Nephron (organoid): ENCODE results near the gene COL1A1.

ENCODE experiments used
- H3K27ac Mint-ChIP-seq, 3 experiments: 2 replicates each; pipeline ENCODE4 v1.8.0; 2020; ENCODE audit warnings: mixed read lengths in 3 of 3, mild to moderate bottlenecking in 2 of 3, moderate library complexity in 1 of 3
- H3K27me3 Mint-ChIP-seq: 2 replicates; pipeline ENCODE4 v1.8.0; 2021; ENCODE audit warnings: low read depth, mild to moderate bottlenecking, moderate library complexity, mixed read lengths
- H3K36me3 Mint-ChIP-seq: 2 replicates; pipeline ENCODE4 v1.8.0; 2020; ENCODE audit warnings: low read depth, mixed read lengths
- H3K4me1 Mint-ChIP-seq: 2 replicates; pipeline ENCODE4 v1.8.0; 2020; ENCODE audit warnings: mixed read lengths
- H3K4me3 Mint-ChIP-seq, 3 experiments: 2 replicates each; pipeline ENCODE4 v1.8.0; 2020; ENCODE audit warnings: mild to moderate bottlenecking in 3 of 3, mixed read lengths in 3 of 3, moderate library complexity in 2 of 3
- H3K9me3 Mint-ChIP-seq: 2 replicates; pipeline ENCODE4 v1.8.0; 2020; ENCODE audit warnings: mixed read lengths
- TF ChIP-seq, protein P1 (sequence below), 3 experiments: fragments of 200-600 bp; sonication (generic); IDR thresholded peaks; one replicate each; pipeline ENCODE4 v1.5.0; 2021; ENCODE audit warnings: antibody characterized with exemption in 3 of 3; ENCODE audit not compliant: unreplicated experiment in 3 of 3

COL1A1 gene

DNA sequence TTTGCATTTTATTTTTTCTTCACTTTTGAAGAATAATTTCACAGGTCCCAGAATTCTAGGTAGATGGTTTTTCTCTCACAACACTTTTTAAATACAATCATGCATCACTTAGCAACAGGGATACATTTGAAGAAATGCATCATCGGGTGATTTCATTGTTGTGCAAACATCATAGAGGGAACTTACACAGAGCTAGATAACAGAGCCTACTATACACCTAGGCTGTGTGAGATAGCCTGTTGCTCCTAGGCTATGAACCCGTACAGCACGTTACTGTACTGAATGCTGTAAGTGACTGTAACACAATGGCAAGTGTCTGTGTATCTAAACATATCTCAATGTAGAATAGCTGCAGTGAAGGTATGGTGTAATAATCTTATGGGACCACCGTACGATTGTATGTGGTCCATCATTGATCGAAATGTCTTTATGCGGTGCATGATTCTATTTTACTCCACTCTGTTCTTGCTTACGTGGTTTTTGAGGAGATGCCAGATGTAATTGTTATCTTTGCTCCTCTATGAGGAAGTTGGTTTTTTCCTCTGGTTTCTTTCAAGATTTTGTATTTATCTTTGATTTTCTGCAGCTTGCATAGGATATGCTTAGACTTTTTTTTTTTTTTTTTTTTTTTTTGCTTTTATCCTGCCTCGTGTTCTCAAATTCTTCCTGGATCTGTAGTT lies 37.3 kb upstream of the COL1A1 start:
- Mint-ChIP-seq H3K4me3 (no peak overlapping the region), H3K9me3 (peaks cover 7% of the 10 kb centered on the region), H3K27me3 (peaks cover 3% of the 10 kb centered on the region), H3K36me3 (no peaks in the 10 kb centered on the region), H3K27ac (peak overlapping the region; percentile 12 to 27 (median 16)), H3K4me1 (peaks cover 23% of the 10 kb centered on the region)
- TF ChIP-seq, protein P1, sequence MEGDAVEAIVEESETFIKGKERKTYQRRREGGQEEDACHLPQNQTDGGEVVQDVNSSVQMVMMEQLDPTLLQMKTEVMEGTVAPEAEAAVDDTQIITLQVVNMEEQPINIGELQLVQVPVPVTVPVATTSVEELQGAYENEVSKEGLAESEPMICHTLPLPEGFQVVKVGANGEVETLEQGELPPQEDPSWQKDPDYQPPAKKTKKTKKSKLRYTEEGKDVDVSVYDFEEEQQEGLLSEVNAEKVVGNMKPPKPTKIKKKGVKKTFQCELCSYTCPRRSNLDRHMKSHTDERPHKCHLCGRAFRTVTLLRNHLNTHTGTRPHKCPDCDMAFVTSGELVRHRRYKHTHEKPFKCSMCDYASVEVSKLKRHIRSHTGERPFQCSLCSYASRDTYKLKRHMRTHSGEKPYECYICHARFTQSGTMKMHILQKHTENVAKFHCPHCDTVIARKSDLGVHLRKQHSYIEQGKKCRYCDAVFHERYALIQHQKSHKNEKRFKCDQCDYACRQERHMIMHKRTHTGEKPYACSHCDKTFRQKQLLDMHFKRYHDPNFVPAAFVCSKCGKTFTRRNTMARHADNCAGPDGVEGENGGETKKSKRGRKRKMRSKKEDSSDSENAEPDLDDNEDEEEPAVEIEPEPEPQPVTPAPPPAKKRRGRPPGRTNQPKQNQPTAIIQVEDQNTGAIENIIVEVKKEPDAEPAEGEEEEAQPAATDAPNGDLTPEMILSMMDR (IDR thresholded peaks at IDR 0.05; ENCODE audit: unreplicated experiment in 3 of 3) = no peak

DNA sequence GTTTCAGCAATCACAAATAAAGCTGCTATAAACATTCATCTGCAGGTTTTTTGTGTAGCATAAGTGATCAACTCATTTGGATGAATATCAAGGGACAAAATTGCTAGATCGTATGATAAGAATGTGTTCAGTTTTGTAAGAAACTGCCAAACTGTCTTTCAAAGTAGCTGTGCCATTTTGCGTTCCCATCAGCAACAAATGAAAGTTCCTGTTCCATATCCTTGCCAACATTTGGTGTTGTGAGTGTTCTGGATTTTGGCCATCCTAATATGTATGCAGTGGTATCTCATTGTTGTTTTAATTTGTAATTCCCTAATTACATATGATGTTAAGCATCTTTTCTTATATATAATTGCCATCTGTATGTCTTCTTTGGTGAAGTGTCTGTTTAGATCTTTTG lies 36.5 kb upstream of the COL1A1 start:
- peak overlapping the region in 2 of 3 experiments; percentile 12 to 21 for H3K27ac Mint-ChIP-seq
- H3K9me3 Mint-ChIP-seq = peaks cover 12% of the 10 kb centered on the region
- H3K4me1 Mint-ChIP-seq = peaks cover 23% of the 10 kb centered on the region

DNA sequence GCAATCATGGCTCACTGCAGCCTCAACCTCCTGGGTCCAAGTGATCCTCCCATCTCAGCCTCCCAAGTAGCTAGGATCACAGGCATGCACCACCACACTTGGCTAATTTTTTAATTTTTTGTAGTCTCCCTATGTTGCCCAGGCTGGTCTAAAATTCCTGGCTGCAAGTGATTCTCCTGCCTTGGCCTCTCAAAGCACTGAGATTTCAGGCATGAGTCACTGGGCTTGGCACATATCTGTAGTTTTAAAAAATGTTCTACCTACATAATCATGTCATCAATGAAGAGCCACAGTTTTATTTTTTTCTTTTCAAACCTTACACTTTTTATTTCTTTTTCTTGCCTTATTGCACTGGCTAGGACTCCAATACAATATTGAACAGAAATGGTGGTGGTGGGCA lies 33.1 kb upstream of the COL1A1 start:
- Mint-ChIP-seq H3K36me3 (peaks cover 3% of the 10 kb centered on the region), H3K4me1 (peaks cover 13% of the 10 kb centered on the region), H3K27ac (no peak overlapping the region), H3K4me3 (no peak overlapping the region), H3K9me3 (peaks cover 17% of the 10 kb centered on the region), H3K27me3 (peaks cover 6% of the 10 kb centered on the region)
- TF ChIP-seq, protein P1 (IDR thresholded peaks at IDR 0.05; ENCODE audit: unreplicated experiment in 3 of 3) = no peak

More for the DNA sequence above, 36.5 kb upstream of the COL1A1 start:
- no peak overlapping the region for H3K4me3 Mint-ChIP-seq
- peaks cover 3% of the 10 kb centered on the region for H3K36me3 Mint-ChIP-seq
- TF ChIP-seq, protein P1 (IDR thresholded peaks at IDR 0.05; ENCODE audit: unreplicated experiment in 3 of 3) = no peak
- peaks cover 3% of the 10 kb centered on the region for H3K27me3 Mint-ChIP-seq

DNA sequence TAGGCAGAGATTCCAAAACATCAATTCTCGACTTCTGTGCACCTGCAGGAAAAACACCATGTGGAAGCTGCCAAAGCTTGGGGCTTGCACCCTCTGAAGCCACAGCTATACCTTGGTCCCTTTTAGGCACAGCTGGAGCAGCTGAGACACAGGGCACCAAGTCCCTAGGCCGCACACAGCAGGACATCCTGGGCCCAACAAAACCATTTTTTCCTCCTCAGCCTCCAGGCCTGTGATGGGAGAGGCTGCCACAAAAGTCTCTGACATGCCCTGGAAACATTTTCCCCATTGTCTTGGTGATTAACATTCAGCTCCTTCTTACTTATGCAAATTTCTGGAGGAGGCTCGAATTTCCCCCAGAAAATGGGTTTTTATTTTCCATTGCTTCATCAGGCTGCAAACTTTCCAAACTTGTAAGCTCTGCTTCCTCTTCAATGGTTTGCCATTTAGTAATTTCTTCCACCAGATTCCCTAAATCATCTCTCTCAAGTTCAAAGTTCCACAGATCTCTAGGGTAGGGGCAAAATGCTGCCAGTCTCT lies 24.3 kb upstream of the COL1A1 start:
- TF ChIP-seq, protein P1 (IDR thresholded peaks at IDR 0.05; ENCODE audit: unreplicated experiment in 3 of 3) = no peak
- Mint-ChIP-seq H3K9me3 (peaks cover 37% of the 10 kb centered on the region), H3K27me3 (no peaks in the 10 kb centered on the region), H3K36me3 (peaks cover 4% of the 10 kb centered on the region), H3K4me3 (no peak overlapping the region), H3K27ac (no peak overlapping the region), H3K4me1 (peaks cover 14% of the 10 kb centered on the region)

DNA sequence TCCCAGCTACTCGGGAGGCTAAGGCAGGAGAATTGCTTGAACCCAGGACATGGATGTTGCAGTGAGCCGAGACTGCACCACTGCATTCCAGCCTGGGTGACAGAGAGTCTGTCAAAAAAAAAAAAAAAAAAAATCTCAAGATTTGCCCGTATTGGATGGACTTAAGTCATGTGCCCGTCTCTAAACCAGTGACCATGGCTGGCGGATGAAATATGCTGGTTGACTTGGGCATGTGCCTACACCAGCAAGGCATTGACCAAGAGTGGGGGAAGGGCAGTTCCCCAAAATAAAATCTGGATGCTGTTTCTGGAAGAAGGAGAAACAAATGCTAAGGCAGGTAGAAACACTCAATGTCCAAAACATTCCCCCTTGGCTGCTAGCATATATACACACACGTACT lies 21.5 kb upstream of the COL1A1 start:
- TF ChIP-seq, protein P1 (IDR thresholded peaks at IDR 0.05; ENCODE audit: unreplicated experiment in 3 of 3) = no peak
- H3K4me3 Mint-ChIP-seq = no peak overlapping the region
- peaks cover under 1% of the 10 kb centered on the region for H3K36me3 Mint-ChIP-seq
- peaks cover 25% of the 10 kb centered on the region for H3K9me3 Mint-ChIP-seq
- peaks cover 3% of the 10 kb centered on the region for H3K27me3 Mint-ChIP-seq
- peaks cover 42% of the 10 kb centered on the region for H3K4me1 Mint-ChIP-seq
- H3K27ac Mint-ChIP-seq = peak overlapping the region in 1 of 3 experiments; percentile 100
